Thymus (tissue), 11 donors: ENCODE data around the gene UBE2G2. TPM values are rescaled to one million over a fixed set of nuclear protein-coding genes. Genes with fewer than 3 reads are reported as not detected.

Experiments
- DNase-seq, 9 donors: peaks; one replicate each; pipeline ENCODE4 v3.0.0-alpha.2; 2013; ENCODE audit warnings: low spot score in 9 of 9, low read depth in 6 of 9, missing footprints in 1 of 9
- H3K27ac ChIP-seq, 2 donors: one replicate each; pipeline ENCODE4 v1.5.1; 2013; ENCODE audit warnings: control low read depth in 1 of 2, low read depth in 1 of 2, low read length in 1 of 2, mild to moderate bottlenecking in 1 of 2, moderate library complexity in 1 of 2
- H3K27me3 ChIP-seq, 2 donors: one replicate each; pipeline ENCODE4 v1.5.1; 2013; ENCODE audit warnings: low read length in 1 of 2; ENCODE audit not compliant: control insufficient read depth in 2 of 2, insufficient read depth in 1 of 2
- H3K36me3 ChIP-seq, 2 donors: one replicate each; pipeline ENCODE4 v1.5.1; 2013; ENCODE audit warnings: low read length in 1 of 2, mild to moderate bottlenecking in 1 of 2, moderate library complexity in 1 of 2; ENCODE audit not compliant: control insufficient read depth in 2 of 2, insufficient read depth in 2 of 2
- H3K4me1 ChIP-seq, 2 donors: one replicate each; pipeline ENCODE4 v1.5.1; 2013; ENCODE audit warnings: low read length in 2 of 2; ENCODE audit not compliant: control insufficient read depth in 2 of 2, insufficient read depth in 2 of 2
- H3K4me3 ChIP-seq, 2 donors: one replicate each; pipeline ENCODE4 v1.5.1; 2013; ENCODE audit warnings: low read length in 2 of 2, control low read depth in 1 of 2, mild to moderate bottlenecking in 1 of 2
- H3K9me3 ChIP-seq, 2 donors: one replicate each; pipeline ENCODE4 v1.5.1; 2013; ENCODE audit warnings: low read length in 1 of 2, mild to moderate bottlenecking in 1 of 2; ENCODE audit not compliant: control insufficient read depth in 2 of 2, insufficient read depth in 1 of 2
- WGBS: extraction: QIAGEN DNeasy Blood & Tissue Kit; methylation state at CpG from one replicate; pipeline ENCODE4 v1.1.7; 2013; 5-methylcytosine and 5-hydroxymethylcytosine counted together
- polyA plus RNA-seq: library from polyadenylated mRNA; stranded (reverse); fragments of 200-250 nt; gene quantifications from one replicate; pipeline ENCODE4 v1.2.3, GENCODE V29; 2013
- total RNA-seq: library from RNA; stranded (reverse); fragments of 120-200 nt; gene quantifications from one replicate; pipeline ENCODE4 v1.2.4, GENCODE V29; 2013
- donor health status: healthy.

UBE2G2 gene
- total and polyA plus RNA-seq, 2 donors = 32.8 to 67.6 TPM

DNA sequence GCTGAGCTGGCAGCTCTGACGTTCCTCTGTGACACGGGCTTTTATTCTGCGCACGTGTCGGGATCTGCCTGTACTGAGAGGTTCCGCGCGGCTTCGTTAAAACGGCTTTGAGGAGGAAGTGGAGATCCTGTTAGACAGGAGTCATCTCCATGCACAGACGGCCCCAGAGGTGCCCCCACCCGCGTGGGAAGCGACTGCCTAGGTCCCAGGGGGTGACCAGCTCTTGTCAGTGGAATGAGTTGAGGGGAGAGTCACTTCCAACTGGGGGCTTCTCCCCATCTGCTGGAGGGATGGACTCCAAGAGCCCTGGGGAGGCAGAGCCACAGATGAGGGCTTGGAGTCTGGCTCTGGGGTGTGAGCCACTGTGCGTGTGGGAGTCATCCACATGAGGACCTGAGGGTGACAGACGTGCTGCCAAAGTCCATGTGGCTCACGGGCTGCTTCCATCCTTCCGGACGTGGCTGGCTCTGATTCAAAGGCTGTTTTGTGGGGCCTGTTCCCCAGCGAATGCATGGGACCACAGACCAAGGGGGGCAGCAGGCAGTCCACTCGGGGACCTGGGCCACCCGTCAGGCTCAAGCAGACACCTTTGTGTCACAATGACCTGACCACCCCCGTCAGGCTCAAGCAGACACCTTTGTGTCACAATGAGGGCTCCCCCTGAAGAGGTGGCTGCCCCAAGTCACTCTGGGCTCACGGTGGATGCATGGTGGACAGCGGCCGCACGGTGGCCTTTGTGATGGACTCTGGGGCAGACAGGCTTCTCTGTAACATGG is 45.1 kb upstream of the UBE2G2 start:
- peaks cover 10 to 29% of the 10 kb centered on the region in 2 donors for H3K4me1 ChIP-seq
- peaks cover 29 to 30% of the 10 kb centered on the region in 2 donors for H3K36me3 ChIP-seq
- H3K9me3 ChIP-seq = peaks cover 0 to 3% of the 10 kb centered on the region in 2 donors
- 43% methylated on average over 27 of the region's 27 CpGs for WGBS
- H3K27me3 ChIP-seq = peaks cover 0 to 30% of the 10 kb centered on the region in 2 donors
- H3K4me3 ChIP-seq = peak overlapping the region in 1 of 2 donors; percentile 19
- peak in 5 of 9 donors; percentile 33 to 75 (median 45) for DNase-seq
- H3K27ac ChIP-seq = peak overlapping the region in 1 of 2 donors; percentile 14

DNA sequence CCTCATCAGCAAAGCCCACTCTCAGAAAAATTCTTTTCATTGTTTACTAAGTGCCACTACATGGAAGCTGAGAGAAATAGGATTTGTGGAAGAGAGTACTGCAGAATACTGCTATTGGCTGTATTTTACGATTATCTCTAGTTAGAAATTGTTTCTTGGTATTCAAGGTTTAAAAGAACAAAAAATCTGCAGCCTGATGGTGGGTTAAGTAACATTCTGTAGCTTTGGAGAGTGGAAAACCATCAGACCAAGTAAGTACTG is 44.5 kb upstream of the UBE2G2 start:
- WGBS = 4% methylated on average over 1 of the region's 1 CpG
- peak overlapping the region in 1 of 2 donors; percentile 14 for H3K27ac ChIP-seq

DNA sequence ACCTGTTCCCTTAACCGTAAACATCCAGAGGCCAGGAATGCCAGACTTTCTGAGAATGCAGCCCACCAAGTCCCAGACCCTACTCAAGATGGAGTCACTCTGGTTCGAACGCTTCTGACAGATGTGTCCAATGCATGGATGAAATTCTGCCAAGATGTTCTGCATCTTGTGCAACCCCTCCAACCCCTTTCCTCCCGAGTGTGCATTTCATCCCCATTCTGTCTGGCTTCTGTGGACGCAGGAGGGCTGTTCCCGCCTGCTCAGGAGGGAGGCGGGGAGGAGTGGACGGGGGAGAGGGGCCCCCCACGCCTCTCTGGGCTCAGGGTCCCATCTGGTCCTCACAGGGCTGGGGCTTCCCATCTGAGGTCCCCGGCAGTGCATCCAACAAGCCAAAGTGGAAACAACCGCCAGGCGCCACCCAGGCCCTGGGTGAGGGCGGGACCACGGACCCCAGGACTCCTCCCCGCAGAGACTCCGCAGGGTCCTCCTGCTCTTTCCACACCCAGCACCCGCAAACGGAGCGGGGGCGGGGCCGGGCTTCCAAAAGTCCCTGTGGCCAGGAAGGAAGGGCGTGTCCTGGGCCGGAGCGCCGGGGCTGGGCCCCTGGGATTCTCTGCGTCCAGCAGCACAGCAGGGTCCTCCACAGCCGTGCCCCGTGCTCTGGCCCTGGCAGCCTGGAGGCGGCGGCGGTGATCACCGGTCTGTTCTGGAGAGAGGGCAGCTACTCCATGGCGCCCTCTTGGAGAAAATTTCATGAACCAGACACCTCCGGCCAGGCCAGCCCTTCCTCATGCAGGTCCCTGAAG is 44.0 kb upstream of the UBE2G2 start:
- H3K4me1 ChIP-seq = peaks cover 10 to 22% of the 10 kb centered on the region in 2 donors
- H3K36me3 ChIP-seq = peaks cover 20 to 22% of the 10 kb centered on the region in 2 donors
- WGBS = 11% methylated on average over 34 of the region's 34 CpGs
- DNase-seq = peak in 2 of 9 donors; percentile 37 to 54
- H3K4me3 ChIP-seq = peak overlapping the region; percentile 19 to 45
- H3K27me3 ChIP-seq = peaks cover 0 to 32% of the 10 kb centered on the region in 2 donors
- H3K9me3 ChIP-seq = peaks cover 0 to 1% of the 10 kb centered on the region in 2 donors
- peak overlapping the region in 1 of 2 donors; percentile 14 for H3K27ac ChIP-seq

More for the DNA sequence above, 44.5 kb upstream of the UBE2G2 start:
- peak overlapping the region in 1 of 2 donors; percentile 19 for H3K4me3 ChIP-seq
- DNase-seq = no peak
- H3K4me1 ChIP-seq = peaks cover 10 to 24% of the 10 kb centered on the region in 2 donors
- peaks cover 25 to 27% of the 10 kb centered on the region in 2 donors for H3K36me3 ChIP-seq
- H3K27me3 ChIP-seq = peaks cover 0 to 30% of the 10 kb centered on the region in 2 donors
- H3K9me3 ChIP-seq = peaks cover 0 to 3% of the 10 kb centered on the region in 2 donors

DNA sequence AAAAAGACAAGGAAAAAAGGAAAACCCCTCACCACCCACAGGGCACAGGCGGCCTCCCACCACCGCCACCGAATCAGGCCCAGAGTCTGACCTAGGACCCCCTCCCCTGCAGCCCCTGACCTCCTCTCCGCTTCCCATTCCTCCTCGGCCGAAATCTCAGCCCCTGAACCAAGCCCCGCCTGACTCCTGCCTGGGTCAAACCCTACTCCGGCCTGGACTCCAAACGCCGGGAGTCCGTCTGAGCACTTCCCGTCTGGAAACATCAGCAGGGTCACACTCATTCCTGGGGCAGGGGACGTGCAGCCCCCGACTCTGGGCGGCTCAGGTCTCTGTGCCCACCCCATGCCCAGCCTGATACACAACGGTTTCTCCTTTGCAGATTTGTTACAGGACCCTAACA is 42.6 kb upstream of the UBE2G2 start:
- DNase-seq = no peak
- H3K4me3 ChIP-seq = no peak overlapping the region
- H3K36me3 ChIP-seq = peaks cover 6 to 8% of the 10 kb centered on the region in 2 donors
- peaks cover 0 to 32% of the 10 kb centered on the region in 2 donors for H3K27me3 ChIP-seq
- WGBS = 90% methylated on average over 16 of the region's 16 CpGs
- H3K4me1 ChIP-seq = peaks cover 10 to 18% of the 10 kb centered on the region in 2 donors
- no peak overlapping the region for H3K27ac ChIP-seq
- peaks cover 0 to 1% of the 10 kb centered on the region in 2 donors for H3K9me3 ChIP-seq

DNA sequence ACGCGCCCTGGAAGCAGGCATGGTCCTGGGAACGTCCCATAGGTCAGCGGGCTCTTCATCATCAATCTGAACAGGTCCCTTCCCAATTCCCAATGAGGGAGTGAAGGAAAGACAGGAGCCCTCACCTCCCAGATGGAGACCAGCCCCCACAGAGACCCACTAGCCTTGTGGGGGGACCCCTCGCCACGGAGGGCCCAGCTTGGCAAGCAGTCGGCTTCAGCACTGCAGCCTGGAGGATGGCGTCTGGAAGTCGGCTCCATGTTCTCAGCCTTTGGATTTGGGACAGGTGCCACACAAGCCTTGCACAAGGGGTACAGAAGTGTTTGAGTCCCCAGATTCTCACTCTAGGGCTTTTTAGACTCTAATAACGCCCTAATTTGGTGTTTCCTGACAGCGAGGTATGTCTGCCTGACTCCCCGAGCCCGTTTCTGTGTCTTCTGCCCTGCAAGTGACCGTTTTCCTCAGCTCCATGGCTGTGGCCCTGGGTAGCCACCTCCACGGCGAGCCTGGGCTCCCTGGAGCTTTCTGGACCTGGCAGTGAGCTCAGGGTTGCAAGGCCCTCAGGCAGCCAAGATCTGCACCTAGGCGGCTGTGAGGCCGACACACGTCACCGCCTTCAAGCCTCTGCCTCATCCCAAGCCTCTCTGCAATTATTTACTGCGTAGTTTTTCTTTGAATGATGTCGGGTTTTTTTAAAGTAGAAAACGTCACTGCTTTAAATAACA is 41.3 kb upstream of the UBE2G2 start:
- H3K9me3 ChIP-seq = peaks cover 0 to 1% of the 10 kb centered on the region in 2 donors
- peaks cover 10 to 18% of the 10 kb centered on the region in 2 donors for H3K4me1 ChIP-seq
- H3K36me3 ChIP-seq = no peaks in the 10 kb centered on the region
- peaks cover 0 to 32% of the 10 kb centered on the region in 2 donors for H3K27me3 ChIP-seq
- DNase-seq = no peak
- no peak overlapping the region for H3K4me3 ChIP-seq
- H3K27ac ChIP-seq = no peak overlapping the region
- WGBS = 87% methylated on average over 23 of the region's 23 CpGs

DNA sequence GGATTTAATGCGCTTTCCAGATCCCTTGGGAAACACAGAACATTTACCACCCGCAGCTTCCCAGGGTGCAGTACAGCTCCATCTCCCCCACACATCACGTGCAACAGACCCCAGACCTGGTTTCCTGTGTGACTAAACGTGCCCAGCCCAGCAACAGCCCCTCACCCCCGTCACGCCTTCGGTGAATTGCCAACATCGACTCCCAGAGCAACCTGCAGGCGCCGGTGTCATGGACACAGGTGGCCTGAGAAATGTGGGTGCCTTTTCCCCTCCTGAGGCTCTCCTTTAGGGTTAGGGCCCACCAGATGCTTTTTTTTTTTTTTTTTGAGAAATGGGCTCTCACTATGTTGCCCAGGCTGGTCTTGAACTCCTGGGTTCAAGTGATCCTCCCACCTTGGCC is 40.5 kb upstream of the UBE2G2 start:
- Histone ChIP-seq H3K27me3 (peaks cover 0 to 32% of the 10 kb centered on the region in 2 donors), H3K4me1 (peaks cover 10 to 18% of the 10 kb centered on the region in 2 donors), H3K36me3 (no peaks in the 10 kb centered on the region), H3K27ac (no peak overlapping the region), H3K4me3 (no peak overlapping the region), H3K9me3 (peaks cover 0 to 1% of the 10 kb centered on the region in 2 donors)
- WGBS = 92% methylated on average over 10 of the region's 10 CpGs
- DNase-seq = no peak

DNA sequence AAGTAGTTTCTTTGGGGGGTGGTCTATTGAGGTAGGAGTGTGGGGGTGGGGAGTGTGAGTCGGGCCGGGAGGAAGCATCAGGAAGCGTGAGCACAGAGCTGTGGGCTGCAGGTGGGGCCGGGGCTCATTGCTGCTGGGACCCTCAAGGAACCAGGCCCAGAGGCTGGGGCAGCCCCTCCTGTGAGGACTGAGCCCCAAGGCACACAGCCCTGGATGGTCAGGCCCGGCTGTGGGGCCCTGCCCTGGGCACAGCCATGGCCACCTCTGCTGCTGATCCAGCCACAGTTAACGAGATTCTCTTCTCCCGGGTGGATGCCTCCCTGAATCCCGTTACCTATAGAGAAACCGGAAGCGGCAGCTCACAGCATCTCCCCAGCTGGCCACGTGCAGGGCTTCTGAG is 39.2 kb upstream of the UBE2G2 start:
- Histone ChIP-seq H3K4me3 (no peak overlapping the region), H3K27ac (no peak overlapping the region), H3K4me1 (peaks cover 1 to 6% of the 10 kb centered on the region in 2 donors), H3K36me3 (no peaks in the 10 kb centered on the region), H3K9me3 (no peaks in the 10 kb centered on the region), H3K27me3 (peaks cover 0 to 23% of the 10 kb centered on the region in 2 donors)
- 94% methylated on average over 11 of the region's 11 CpGs for WGBS
- no peak for DNase-seq

DNA sequence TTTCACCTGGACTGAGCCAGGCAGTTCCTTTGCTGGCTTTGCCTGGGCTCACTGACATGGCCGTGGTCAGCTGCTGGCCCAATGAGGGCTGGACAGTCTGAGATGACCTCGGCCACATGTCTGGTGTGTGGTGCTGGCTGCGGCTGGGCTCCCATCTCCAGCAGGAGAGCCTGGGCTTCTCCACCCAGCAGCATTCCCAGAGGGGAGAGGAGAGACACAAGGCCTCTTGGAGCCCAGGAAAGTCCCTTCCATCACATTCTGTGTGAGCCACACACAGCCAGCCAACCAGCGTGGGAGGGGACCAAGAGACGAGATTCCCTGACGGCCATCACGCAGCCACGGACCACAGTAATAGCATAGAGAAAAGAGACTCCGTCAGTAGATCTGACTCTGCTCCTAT is 37.3 kb upstream of the UBE2G2 start:
- Histone ChIP-seq H3K27me3 (peaks cover 0 to 9% of the 10 kb centered on the region in 2 donors), H3K27ac (no peak overlapping the region), H3K9me3 (no peaks in the 10 kb centered on the region), H3K36me3 (no peaks in the 10 kb centered on the region), H3K4me3 (no peak overlapping the region), H3K4me1 (no peaks in the 10 kb centered on the region)
- 97% methylated on average over 9 of the region's 9 CpGs for WGBS
- DNase-seq = no peak
